Breast epithelium (tissue), 3 donors: ENCODE data around the gene NUDT17.

Experiments
- CTCF ChIP-seq, 3 donors: fragments of 450-650 bp; IDR thresholded peaks; one replicate each; pipeline ENCODE4 v1.5.1; 2016 to 2017; ENCODE audit warnings: antibody characterized with exemption in 3 of 3, mild to moderate bottlenecking in 3 of 3, moderate library complexity in 3 of 3
- POLR2A ChIP-seq: fragments of 450-650 bp; IDR thresholded peaks from one replicate; pipeline ENCODE4 v1.6.1; 2016; ENCODE audit warnings: antibody characterized with exemption, mild to moderate bottlenecking, moderate library complexity
- POLR2AphosphoS5 ChIP-seq, 3 donors: sonication (generic); formaldehyde crosslinking; IDR thresholded peaks; one replicate each; pipeline ENCODE4 v1.6.1; 2017; ENCODE audit warnings: antibody characterized with exemption in 3 of 3

DNA sequence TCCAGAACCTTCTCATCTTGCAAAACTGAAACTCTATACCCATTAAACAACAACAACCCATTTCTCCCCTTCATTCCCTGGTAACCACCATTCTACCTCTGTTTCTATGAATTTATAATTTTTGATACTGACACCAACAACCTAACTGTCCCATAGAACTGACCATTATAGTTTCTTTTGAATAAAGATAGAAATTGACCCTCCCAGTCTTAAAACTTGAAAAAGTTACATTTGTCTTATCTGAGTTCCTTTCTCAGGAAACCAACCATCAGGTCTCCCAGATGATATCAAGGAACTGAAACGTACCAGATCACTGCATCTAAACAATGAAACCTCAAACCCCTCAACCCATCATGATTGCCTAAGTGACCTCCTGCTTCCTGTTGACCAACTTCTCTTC lies 48.7 kb upstream of the NUDT17 start:
- TF ChIP-seq POLR2A: no peak
- no peak for TF ChIP-seq CTCF (IDR thresholded peaks at IDR 0.05)
- no peak for TF ChIP-seq POLR2AphosphoS5 (IDR thresholded peaks at IDR 0.05)
